Hematopoietic multipotent progenitor cell (in vitro differentiated cells): ENCODE data around the gene GTF2H1. TPM values are rescaled to one million over a fixed set of nuclear protein-coding genes. Genes with fewer than 3 reads are reported as not detected.

Experiments used
- DNase-seq, 3 donors: peaks; one replicate each; pipeline ENCODE4 v3.0.0-alpha.2; 2011 to 2015; ENCODE audit warnings: low read depth in 2 of 3, low spot score in 2 of 3
- small RNA-seq: library from RNA; depleted of rRNA; stranded (forward); fragments of <200 nt; gene quantifications from one replicate; pipeline ENCODE3, GENCODE V24; 2012
- total RNA-seq: library from RNA; depleted of rRNA; stranded (reverse); fragments of >200 nt; gene quantifications from one replicate; pipeline ENCODE4 v1.2.3, GENCODE V29; 2012

The GTF2H1 gene
- total RNA-seq, 1 donor: 40.9 TPM

DNA sequence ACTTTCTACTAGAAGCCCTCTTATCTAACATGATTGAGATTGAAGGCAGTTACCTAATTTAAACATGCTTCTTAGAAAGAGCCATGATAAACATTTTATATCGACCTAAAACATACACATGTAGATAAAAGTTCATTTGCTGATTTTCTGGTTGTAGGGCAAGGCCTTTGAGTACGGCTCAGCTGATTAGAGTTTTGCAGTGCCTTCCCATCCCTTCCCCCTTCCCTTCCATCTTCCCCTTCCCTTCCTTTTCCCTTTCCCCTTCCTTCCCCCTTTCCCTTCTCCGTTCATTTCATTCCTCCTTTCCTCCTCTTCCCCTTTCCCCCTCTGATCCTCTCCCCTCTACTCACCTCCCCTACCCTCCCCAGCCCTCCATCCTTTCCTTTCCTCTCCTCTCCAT lies 94.1 kb downstream of the GTF2H1 start:
- no peak for DNase-seq

Small RNA genes lying within 50 kb of the gene (small RNA-seq; reads per million reads assigned to genes)
- gene MIR3159: 1.0 reads per million, percentile 34 among the genes with 10 or more reads in this experiment

Other genes with a start within 250 kb of the GTF2H1 start
- 9.7 TPM for gene SAAL1, start 216.5 kb upstream of the GTF2H1 start, total RNA-seq
- gene MRGPRX3, start 190.0 kb upstream of the GTF2H1 start, total RNA-seq: not detected
- not detected for gene MRGPRX4, start 149.7 kb upstream of the GTF2H1 start, total RNA-seq
- gene SAA4, start 85.8 kb upstream of the GTF2H1 start, total RNA-seq: not detected
- gene SAA2, start 73.9 kb upstream of the GTF2H1 start, total RNA-seq: not detected
- gene SAA1, start 56.3 kb upstream of the GTF2H1 start, total RNA-seq: not detected
- 11.8 TPM for gene HPS5, start 427 bp upstream of the GTF2H1 start, total RNA-seq
- gene LDHA, start 72.0 kb downstream of the GTF2H1 start, total RNA-seq: 177 TPM
- gene LDHC, start 89.8 kb downstream of the GTF2H1 start, total RNA-seq: not detected
- gene LDHAL6A, start 133.3 kb downstream of the GTF2H1 start, total RNA-seq: 0.54 TPM
- gene TSG101, start 204.4 kb downstream of the GTF2H1 start, total RNA-seq: 65.4 TPM